Measurements from ENCODE around the gene PIP4P1.

PIP4P1 gene

DNA sequence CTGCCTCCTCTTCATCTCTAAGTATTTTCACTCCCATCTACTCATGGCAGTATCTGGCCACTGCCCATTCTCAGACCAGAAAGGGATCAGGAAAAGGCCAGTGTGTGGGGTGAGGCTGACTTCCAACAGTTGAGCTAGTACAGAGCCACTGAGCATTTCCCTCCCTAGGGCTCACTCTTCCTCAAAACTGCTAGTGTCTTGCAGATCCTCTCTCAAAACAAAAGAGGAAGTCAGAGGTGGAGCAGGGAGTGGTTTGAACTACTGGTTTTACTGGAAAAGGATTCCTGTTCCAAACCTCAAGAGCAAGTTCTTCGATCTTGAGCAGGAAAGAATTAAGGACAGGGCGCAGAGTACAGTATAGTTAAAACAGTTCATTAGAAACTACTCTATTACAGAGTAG, 32.4 kb upstream of the PIP4P1 start:
- Histone ChIP-seq H3K9me3 (ENCODE audit: severe bottlenecking) (no peaks in the 10 kb centered on the region), H3K36me3 (ENCODE audit: low read depth) (no peaks in the 10 kb centered on the region), H3K4me3 (ENCODE audit: severe bottlenecking) (no peak overlapping the region), H3K27me3 (ENCODE audit: insufficient read depth, poor library complexity, severe bottlenecking) (no peaks in the 10 kb centered on the region), H3K4me1 (ENCODE audit: insufficient read depth, poor library complexity, severe bottlenecking) (peaks cover 16% of the 10 kb centered on the region), H3K27ac (ENCODE audit: poor library complexity, severe bottlenecking) (no peak overlapping the region)
- DNase-seq (ENCODE audit: low spot score) = no peak
- ATAC-seq (ENCODE audit: low read depth) = no peak
- TF ChIP-seq, protein P1, sequence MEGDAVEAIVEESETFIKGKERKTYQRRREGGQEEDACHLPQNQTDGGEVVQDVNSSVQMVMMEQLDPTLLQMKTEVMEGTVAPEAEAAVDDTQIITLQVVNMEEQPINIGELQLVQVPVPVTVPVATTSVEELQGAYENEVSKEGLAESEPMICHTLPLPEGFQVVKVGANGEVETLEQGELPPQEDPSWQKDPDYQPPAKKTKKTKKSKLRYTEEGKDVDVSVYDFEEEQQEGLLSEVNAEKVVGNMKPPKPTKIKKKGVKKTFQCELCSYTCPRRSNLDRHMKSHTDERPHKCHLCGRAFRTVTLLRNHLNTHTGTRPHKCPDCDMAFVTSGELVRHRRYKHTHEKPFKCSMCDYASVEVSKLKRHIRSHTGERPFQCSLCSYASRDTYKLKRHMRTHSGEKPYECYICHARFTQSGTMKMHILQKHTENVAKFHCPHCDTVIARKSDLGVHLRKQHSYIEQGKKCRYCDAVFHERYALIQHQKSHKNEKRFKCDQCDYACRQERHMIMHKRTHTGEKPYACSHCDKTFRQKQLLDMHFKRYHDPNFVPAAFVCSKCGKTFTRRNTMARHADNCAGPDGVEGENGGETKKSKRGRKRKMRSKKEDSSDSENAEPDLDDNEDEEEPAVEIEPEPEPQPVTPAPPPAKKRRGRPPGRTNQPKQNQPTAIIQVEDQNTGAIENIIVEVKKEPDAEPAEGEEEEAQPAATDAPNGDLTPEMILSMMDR (IDR thresholded peaks at IDR 0.05; ENCODE audit: poor library complexity, severe bottlenecking) = no peak

DNA sequence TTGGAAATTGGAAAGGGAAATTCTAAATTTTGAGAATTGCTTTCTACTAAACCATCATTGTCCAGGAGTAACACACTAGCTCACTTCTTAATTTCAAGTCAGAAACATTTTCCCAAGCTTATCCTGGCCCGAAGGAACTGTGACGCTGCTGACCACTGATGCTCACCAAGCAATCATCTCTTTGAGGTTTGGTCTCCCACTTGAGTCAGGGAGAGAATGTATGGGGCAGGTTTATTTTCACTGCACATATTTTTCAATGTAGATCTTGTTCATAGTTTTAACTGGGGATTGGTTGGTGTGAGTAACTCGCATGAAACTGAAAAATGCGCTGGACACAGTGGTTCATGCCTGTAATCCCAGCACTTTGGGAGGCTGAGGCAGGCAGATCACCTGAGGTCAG, 31.3 kb upstream of the PIP4P1 start:
- DNase-seq (ENCODE audit: low spot score) (no peak), ATAC-seq (ENCODE audit: low read depth) (no peak)
- TF ChIP-seq, protein P1 (IDR thresholded peaks at IDR 0.05; ENCODE audit: poor library complexity, severe bottlenecking) = no peak
- H3K36me3 ChIP-seq (ENCODE audit: low read depth) = no peaks in the 10 kb centered on the region
- H3K27ac ChIP-seq (ENCODE audit: poor library complexity, severe bottlenecking) = no peak overlapping the region
- H3K4me3 ChIP-seq (ENCODE audit: severe bottlenecking) = no peak overlapping the region
- H3K4me1 ChIP-seq (ENCODE audit: insufficient read depth, poor library complexity, severe bottlenecking) = peaks cover 16% of the 10 kb centered on the region
- H3K9me3 ChIP-seq (ENCODE audit: severe bottlenecking) = no peaks in the 10 kb centered on the region
- no peaks in the 10 kb centered on the region for H3K27me3 ChIP-seq (ENCODE audit: insufficient read depth, poor library complexity, severe bottlenecking)

DNA sequence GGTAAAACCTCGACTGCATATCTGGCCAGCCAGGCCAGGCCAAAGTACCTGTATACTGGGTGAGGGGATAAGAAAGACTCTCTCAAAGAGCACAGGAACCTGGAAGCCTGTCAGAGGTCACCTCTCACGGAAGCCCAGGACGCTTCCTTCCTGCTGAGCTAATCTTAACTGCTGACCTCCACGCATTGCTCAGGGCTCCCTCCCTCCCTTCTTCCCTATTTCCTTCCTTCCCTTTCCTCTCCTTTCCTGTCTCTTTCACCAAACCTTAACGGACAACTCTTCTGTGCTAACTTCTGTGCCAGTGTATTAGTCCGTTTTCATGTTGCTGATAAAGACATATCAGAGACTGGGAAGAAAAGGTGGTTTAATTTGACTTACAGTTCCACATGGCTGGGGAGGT, 29.3 kb upstream of the PIP4P1 start:
- H3K9me3 ChIP-seq (ENCODE audit: severe bottlenecking) = no peaks in the 10 kb centered on the region
- ATAC-seq (ENCODE audit: low read depth) (no peak), DNase-seq (ENCODE audit: low spot score) (no peak)
- H3K4me1 ChIP-seq (ENCODE audit: insufficient read depth, poor library complexity, severe bottlenecking) = peaks cover 13% of the 10 kb centered on the region
- TF ChIP-seq, protein P1 (IDR thresholded peaks at IDR 0.05; ENCODE audit: poor library complexity, severe bottlenecking) = no peak
- no peak overlapping the region for H3K27ac ChIP-seq (ENCODE audit: poor library complexity, severe bottlenecking)
- no peaks in the 10 kb centered on the region for H3K27me3 ChIP-seq (ENCODE audit: insufficient read depth, poor library complexity, severe bottlenecking)
- no peaks in the 10 kb centered on the region for H3K36me3 ChIP-seq (ENCODE audit: low read depth)
- no peak overlapping the region for H3K4me3 ChIP-seq (ENCODE audit: severe bottlenecking)

DNA sequence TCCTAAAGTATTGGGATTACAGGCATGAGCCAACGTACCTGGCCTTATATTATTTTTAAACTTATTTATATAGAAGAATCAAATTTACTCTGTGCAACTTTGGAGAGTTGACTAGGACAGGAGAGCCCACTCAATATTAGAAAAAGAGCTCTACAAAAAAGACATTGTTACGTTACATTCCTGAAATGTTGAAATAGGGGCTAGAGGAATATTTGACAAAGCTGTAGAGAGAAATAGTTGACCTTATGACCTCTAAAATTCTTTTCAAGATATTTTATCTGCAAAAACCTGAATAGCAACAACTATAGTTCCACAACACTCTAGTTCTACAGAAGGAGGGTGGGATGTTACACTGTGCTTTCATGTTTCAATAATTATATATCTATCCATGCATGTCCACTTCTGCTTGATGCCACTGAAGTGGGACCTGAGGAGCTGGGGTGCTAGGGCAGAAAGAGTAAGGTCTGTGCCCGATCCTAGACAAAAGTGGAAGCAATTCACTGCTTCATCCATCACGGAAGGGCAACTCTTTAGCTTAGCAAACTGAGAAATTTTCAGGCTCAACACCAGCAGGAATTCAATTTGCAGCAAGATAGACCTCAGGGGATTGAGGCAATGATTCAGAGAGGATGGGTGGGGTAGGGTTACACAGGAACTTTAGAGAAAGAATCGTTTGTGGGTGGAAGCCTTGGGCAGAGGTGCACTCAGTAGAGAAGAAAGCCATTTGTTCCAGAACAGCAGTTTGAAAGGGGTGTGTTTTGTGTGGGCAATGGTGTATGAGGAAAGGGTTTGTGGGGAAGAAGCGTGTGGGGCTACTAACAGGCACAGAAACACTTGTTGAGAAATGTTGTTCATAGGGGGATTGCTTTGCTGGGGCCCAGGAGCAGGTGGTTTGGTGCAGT, 28.1 kb upstream of the PIP4P1 start:
- TF ChIP-seq, protein P1 (IDR thresholded peaks at IDR 0.05; ENCODE audit: poor library complexity, severe bottlenecking) = no peak
- H3K27me3 ChIP-seq (ENCODE audit: insufficient read depth, poor library complexity, severe bottlenecking) = no peaks in the 10 kb centered on the region
- H3K4me3 ChIP-seq (ENCODE audit: severe bottlenecking) = no peak overlapping the region
- no peak overlapping the region for H3K27ac ChIP-seq (ENCODE audit: poor library complexity, severe bottlenecking)
- H3K9me3 ChIP-seq (ENCODE audit: severe bottlenecking) = no peaks in the 10 kb centered on the region
- DNase-seq (ENCODE audit: low spot score) = no peak
- no peaks in the 10 kb centered on the region for H3K36me3 ChIP-seq (ENCODE audit: low read depth)
- ATAC-seq (ENCODE audit: low read depth) = peak; percentile 91
- H3K4me1 ChIP-seq (ENCODE audit: insufficient read depth, poor library complexity, severe bottlenecking) = peaks cover 10% of the 10 kb centered on the region

DNA sequence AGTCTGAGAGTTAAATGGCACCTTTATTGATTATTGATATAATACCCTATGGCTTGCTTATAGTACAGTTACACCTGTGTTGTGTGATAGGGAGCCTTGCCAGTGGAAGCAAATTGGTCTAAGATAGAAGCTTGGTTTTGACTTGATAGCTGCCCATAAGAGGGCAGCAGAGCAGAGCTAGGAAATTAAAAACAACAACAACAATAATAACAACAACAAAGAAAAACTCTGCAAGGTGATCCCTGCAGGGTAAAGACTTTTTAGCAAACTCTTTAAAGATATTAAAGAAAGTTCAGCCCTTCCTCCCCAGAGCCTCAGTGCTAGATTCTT, 26.1 kb upstream of the PIP4P1 start:
- TF ChIP-seq, protein P1 (IDR thresholded peaks at IDR 0.05; ENCODE audit: poor library complexity, severe bottlenecking) = peak; percentile 48
- Histone ChIP-seq H3K36me3 (ENCODE audit: low read depth) (no peaks in the 10 kb centered on the region), H3K4me3 (ENCODE audit: severe bottlenecking) (no peak overlapping the region), H3K4me1 (ENCODE audit: insufficient read depth, poor library complexity, severe bottlenecking) (peaks cover 10% of the 10 kb centered on the region), H3K27me3 (ENCODE audit: insufficient read depth, poor library complexity, severe bottlenecking) (no peaks in the 10 kb centered on the region), H3K27ac (ENCODE audit: poor library complexity, severe bottlenecking) (no peak overlapping the region), H3K9me3 (ENCODE audit: severe bottlenecking) (no peaks in the 10 kb centered on the region)
- no peak for DNase-seq (ENCODE audit: low spot score)
- ATAC-seq (ENCODE audit: low read depth) = no peak
